Brain microvascular endothelial cell (primary cell): ENCODE data around the gene MYO5A.
"Not testable (repeated sequence)": the region's sequence is repeated elsewhere in the genome, so short reads cannot be mapped to it uniquely, and the experiment has no call there.

Experiments used
- DNase-seq: peaks from one replicate; pipeline ENCODE4 v3.0.0-alpha.2; 2020
- H3K27ac ChIP-seq: fragments of 250-450 bp; sonication (Bioruptor Pico); 2 replicates; pipeline ENCODE4 v1.5.1; 2020; ENCODE audit warnings: mild to moderate bottlenecking, moderate library complexity
- H3K27me3 ChIP-seq: fragments of 250-450 bp; sonication (Bioruptor Pico); replicated peaks from 2 replicates; pipeline ENCODE4 v1.5.1; 2020; ENCODE audit warnings: mild to moderate bottlenecking
- H3K36me3 ChIP-seq: fragments of 250-450 bp; sonication (Bioruptor Pico); replicated peaks from 2 replicates; pipeline ENCODE4 v1.5.1; 2020; ENCODE audit warnings: mild to moderate bottlenecking
- H3K4me3 ChIP-seq: 2 replicates; pipeline ENCODE4 v1.5.1; 2011; ENCODE audit warnings: low read depth, mild to moderate bottlenecking, control low read depth, low read length, moderate library complexity
- CTCF ChIP-seq: IDR thresholded peaks from 2 replicates; pipeline ENCODE4 v1.5.1; 2011; ENCODE audit warnings: low read depth, mild to moderate bottlenecking, moderate library complexity, low read length, control low read depth, inconsistent platforms; ENCODE audit errors: missing control alignments
- in situ Hi-C: cut with HindIII; loops from 2 replicates; pipeline ENCODE4 v1.10.0; 2017; ENCODE audit warnings: low sequenced_read_pairs, low pct_ligation_motif_present

The MYO5A gene

GRCh38 chr15:52288986-52289385 lies 239.7 kb downstream of the MYO5A start:
- Histone ChIP-seq H3K27ac (no peak overlapping the region), H3K36me3 (no peaks in the 10 kb centered on the region), H3K27me3 (no peaks in the 10 kb centered on the region), H3K4me3 (no peak overlapping the region)
- DNase-seq: no peak
- TF ChIP-seq CTCF: no peak
- in situ Hi-C loops: no loop called here

- Histone ChIP-seq H3K27ac (no peak overlapping the region), H3K36me3 (no peaks in the 10 kb centered on the region), H3K27me3 (no peaks in the 10 kb centered on the region), H3K4me3 (no peak overlapping the region)
- no peak for DNase-seq
- in situ Hi-C loops: no loop called here
- no peak for TF ChIP-seq CTCF
Observed at GRCh38 chr15:52288051-52288942, 240.4 kb downstream of the MYO5A start.

GRCh38 chr15:52287114-52287513 lies 241.6 kb downstream of the MYO5A start:
- in situ Hi-C loops: no loop called here
- H3K27me3 ChIP-seq: no peaks in the 10 kb centered on the region
- no peak overlapping the region for H3K4me3 ChIP-seq
- no peaks in the 10 kb centered on the region for H3K36me3 ChIP-seq
- DNase-seq: no peak
- no peak overlapping the region for H3K27ac ChIP-seq
- TF ChIP-seq CTCF: no peak

- H3K27me3 ChIP-seq, in situ Hi-C loops, H3K27ac ChIP-seq, H3K4me3 ChIP-seq, H3K36me3 ChIP-seq, DNase-seq: not testable (repeated sequence)
Observed at GRCh38 chr15:52285941-52286340, 242.7 kb downstream of the MYO5A start.

GRCh38 chr15:52284164-52284563 lies 244.5 kb downstream of the MYO5A start:
- H3K4me3 ChIP-seq: no peak overlapping the region
- H3K36me3 ChIP-seq: no peaks in the 10 kb centered on the region
- H3K27ac ChIP-seq: no peak overlapping the region
- in situ Hi-C loops: no loop called here
- peak; percentile 44 for DNase-seq
- TF ChIP-seq CTCF: no peak
- H3K27me3 ChIP-seq: no peaks in the 10 kb centered on the region

GRCh38 chr15:52283281-52283680 lies 245.4 kb downstream of the MYO5A start:
- in situ Hi-C loops: no loop called here
- Histone ChIP-seq H3K4me3 (no peak overlapping the region), H3K27me3 (no peaks in the 10 kb centered on the region), H3K27ac (no peak overlapping the region), H3K36me3 (no peaks in the 10 kb centered on the region)
- DNase-seq: no peak
- no peak for TF ChIP-seq CTCF
